Mucosa of descending colon (tissue), 3 donors: Measurements from ENCODE around the gene CBFA2T3. TPM values are rescaled to one million over a fixed set of nuclear protein-coding genes. Genes with fewer than 3 reads are reported as not detected.

Source experiments
- ATAC-seq: fragments of 200-7000 bp; cut with Tn5 transposase; one replicate; pipeline ENCODE4 v1.9.1; 2020; ENCODE audit warnings: mild to moderate bottlenecking, moderate library complexity
- DNase-seq, 3 donors: peaks; one replicate each; pipeline ENCODE4 v3.0.0-alpha.2; 2020
- H3K36me3 ChIP-seq: fragments of 200-600 bp; one replicate; pipeline ENCODE4 v1.8.0; 2021; ENCODE audit warnings: low read depth, mild to moderate bottlenecking
- H3K4me1 ChIP-seq: fragments of 200-600 bp; one replicate; pipeline ENCODE4 v1.8.0; 2021; ENCODE audit warnings: low read depth, mild to moderate bottlenecking
- H3K4me3 ChIP-seq: fragments of 200-600 bp; one replicate; pipeline ENCODE4 v1.8.0; 2021; ENCODE audit warnings: mild to moderate bottlenecking
- H3K9me3 ChIP-seq: fragments of 200-600 bp; one replicate; pipeline ENCODE4 v1.8.0; 2021; ENCODE audit warnings: mild to moderate bottlenecking
- intact Hi-C, 2 donors: fragments of 100-400 bp; cut with DNase I in 1 of 2; cut with micrococcal nuclease in 1 of 2; formaldehyde crosslinking; loops; one replicate each; pipeline versions ENCODE4 v1.11.0 to v1.11.1; 2022; cut with DNase I, micrococcal nuclease
- total RNA-seq, 3 donors: library from RNA; stranded (reverse); fragmentation: NEBNext Ultra II Directional in 2 of 3; extraction: Animal tissue kit (Norgen Biotek cat#: 25700) in 2 of 3; gene quantifications; one replicate each; pipeline versions ENCODE4 v1.2.1 to v1.2.4, GENCODE V29; 2021 to 2023
- TF ChIP-seq, protein P1 (sequence below): fragments of 200-600 bp; IDR thresholded peaks from one replicate; pipeline ENCODE4 v1.8.0; 2022; ENCODE audit warnings: antibody characterized with exemption, mild to moderate bottlenecking
- donor health status: DM: no; HTN: no; CAD: no; lungs with moderate emphysema.
- donor health status: DM: no; HTN: no; CAD: no.
- donor health status: DM: no; HTN: yes; CAD: no.

Gene CBFA2T3
- total RNA-seq, 3 donors from 2014 or later = 6.9 to 12.8 (median 8.4) TPM

DNA sequence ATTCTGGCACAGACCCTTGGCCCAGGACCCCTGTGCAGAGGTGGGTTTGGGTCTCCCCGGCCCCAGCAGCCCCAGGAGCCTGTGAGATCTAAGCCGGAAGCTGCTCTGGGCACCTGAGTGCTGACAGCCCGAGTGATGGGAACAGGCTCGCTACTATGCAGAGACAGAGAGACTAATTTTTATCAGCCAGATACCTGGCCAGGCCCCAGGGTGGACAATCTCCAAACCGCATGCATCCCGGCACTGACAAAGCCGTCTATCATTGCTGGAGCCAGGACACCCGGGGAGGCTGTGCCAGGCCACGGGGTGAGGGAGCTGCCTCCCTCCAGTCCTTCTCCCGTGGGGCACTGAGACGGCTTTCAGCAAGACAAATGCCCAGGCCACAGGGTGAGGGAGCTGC lies 25.0 kb downstream of the CBFA2T3 start:
- TF ChIP-seq, protein P1, sequence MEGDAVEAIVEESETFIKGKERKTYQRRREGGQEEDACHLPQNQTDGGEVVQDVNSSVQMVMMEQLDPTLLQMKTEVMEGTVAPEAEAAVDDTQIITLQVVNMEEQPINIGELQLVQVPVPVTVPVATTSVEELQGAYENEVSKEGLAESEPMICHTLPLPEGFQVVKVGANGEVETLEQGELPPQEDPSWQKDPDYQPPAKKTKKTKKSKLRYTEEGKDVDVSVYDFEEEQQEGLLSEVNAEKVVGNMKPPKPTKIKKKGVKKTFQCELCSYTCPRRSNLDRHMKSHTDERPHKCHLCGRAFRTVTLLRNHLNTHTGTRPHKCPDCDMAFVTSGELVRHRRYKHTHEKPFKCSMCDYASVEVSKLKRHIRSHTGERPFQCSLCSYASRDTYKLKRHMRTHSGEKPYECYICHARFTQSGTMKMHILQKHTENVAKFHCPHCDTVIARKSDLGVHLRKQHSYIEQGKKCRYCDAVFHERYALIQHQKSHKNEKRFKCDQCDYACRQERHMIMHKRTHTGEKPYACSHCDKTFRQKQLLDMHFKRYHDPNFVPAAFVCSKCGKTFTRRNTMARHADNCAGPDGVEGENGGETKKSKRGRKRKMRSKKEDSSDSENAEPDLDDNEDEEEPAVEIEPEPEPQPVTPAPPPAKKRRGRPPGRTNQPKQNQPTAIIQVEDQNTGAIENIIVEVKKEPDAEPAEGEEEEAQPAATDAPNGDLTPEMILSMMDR = no peak
- intact Hi-C loops = no loop called here
- H3K4me3 ChIP-seq = no peak overlapping the region

DNA sequence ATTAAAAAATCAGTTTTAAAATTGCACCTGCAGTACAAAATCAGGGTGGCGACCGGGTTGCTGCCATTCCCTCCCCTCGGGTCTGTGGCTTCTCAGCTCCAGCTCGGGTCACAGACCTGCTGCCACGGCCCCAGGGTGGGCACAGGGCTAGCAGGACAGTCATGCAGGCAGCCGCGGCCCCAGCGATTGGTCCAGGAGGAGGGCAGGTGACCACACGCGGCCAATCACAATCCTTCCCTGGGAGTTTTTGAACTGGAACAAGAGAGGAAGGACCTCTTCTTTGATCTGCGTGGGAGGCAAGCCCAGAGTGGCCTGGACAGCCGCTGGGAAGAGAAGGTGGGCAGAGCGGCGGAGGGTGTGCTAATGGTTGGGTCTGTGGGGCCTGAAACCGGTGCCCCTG lies 25.5 kb downstream of the CBFA2T3 start:
- no peak for ATAC-seq
- H3K4me1 ChIP-seq = no peaks in the 10 kb centered on the region
- no peak for DNase-seq
- no peaks in the 10 kb centered on the region for H3K36me3 ChIP-seq
- H3K9me3 ChIP-seq = no peaks in the 10 kb centered on the region
- TF ChIP-seq, protein P1 = no peak
- no peak overlapping the region for H3K4me3 ChIP-seq
- intact Hi-C loops = no loop called here

More for the DNA sequence above, 25.0 kb downstream of the CBFA2T3 start:
- no peaks in the 10 kb centered on the region for H3K36me3 ChIP-seq
- H3K4me1 ChIP-seq = no peaks in the 10 kb centered on the region
- DNase-seq (no peak), ATAC-seq (no peak)
- H3K9me3 ChIP-seq = no peaks in the 10 kb centered on the region

DNA sequence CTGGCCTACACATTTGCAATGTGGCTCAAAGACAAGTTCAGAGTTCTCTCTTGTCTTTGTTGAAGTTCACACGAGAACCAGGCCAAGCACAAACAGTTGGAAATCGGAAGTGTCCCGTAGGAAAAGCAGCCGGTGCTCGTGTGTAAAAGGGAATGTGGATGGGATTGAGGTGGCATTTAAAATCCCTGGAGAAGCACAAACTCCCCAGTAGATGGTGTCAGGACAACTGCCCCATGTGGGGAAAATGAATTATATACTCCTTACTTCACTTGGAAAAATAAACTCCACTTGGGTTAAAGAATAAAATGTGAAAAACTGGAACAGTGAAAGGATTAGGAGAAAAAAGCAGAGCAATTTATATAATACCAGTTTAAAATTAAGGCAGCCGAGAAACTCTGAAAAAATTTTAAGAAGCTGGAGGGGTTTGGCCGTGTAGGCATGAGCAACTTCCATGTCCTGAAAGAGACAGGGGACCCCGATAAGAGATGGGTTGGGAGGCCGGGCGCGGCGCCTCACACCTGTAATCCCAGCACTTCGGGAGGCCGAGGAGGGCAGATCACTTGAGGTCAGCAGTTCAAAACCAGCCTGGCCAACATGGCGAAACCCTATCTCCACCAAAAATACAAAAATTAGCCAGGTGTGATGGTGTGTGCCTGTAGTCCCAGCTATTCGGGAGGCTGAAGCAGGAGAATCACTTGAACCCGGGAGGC lies 28.1 kb downstream of the CBFA2T3 start:
- no peak for DNase-seq
- no peaks in the 10 kb centered on the region for H3K4me1 ChIP-seq
- no peak overlapping the region for H3K4me3 ChIP-seq
- no peak for ATAC-seq
- no peaks in the 10 kb centered on the region for H3K9me3 ChIP-seq
- TF ChIP-seq, protein P1 = no peak
- intact Hi-C loops = no loop called here
- H3K36me3 ChIP-seq = no peaks in the 10 kb centered on the region

DNA sequence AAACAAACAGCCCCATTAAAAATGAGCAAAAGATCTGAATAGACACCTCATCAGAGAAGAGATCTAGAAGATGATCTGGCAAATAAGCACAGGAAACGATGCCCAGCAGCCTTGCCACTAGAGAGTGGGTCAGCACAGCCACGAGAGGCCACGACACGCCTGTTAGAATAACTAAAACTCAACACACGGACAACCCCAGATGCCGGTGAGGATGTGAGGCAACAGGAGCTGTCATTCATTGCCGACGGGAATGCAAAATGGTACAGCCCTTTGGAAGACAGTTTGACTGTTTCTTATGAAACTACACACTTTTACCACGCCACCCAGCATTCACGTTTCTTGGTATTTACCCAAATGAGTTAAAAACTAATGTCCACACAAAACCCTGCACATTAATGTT lies 31.5 kb downstream of the CBFA2T3 start:
- DNase-seq = no peak
- ATAC-seq = no peak
- H3K4me3 ChIP-seq = no peak overlapping the region
- peaks cover 3% of the 10 kb centered on the region for H3K4me1 ChIP-seq
- TF ChIP-seq, protein P1 = no peak
- no peaks in the 10 kb centered on the region for H3K36me3 ChIP-seq
- no peaks in the 10 kb centered on the region for H3K9me3 ChIP-seq
- intact Hi-C loops = no loop called here

DNA sequence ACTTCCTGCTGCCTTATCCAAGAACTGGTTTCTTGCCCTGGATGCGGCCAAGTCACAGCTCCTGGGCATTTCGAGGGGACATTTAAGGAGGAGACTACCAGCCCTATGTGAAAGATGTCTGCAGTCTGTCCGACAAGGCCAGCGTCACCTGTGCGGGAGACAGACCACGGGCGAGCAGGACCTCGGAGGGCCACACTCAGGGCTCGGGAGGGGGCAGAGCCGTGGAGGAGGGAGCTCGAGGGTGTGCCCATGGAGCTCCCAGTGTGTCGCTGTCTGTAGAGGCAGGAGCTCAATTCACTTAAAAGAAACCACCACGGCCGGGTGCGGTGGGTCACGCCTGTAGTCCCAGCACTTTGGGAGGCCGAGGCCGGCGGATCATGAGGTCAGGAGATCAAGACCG lies 33.3 kb downstream of the CBFA2T3 start:
- H3K36me3 ChIP-seq = no peaks in the 10 kb centered on the region
- TF ChIP-seq, protein P1 = no peak
- peaks cover 9% of the 10 kb centered on the region for H3K4me1 ChIP-seq
- intact Hi-C loops = loop anchor here in 1 of 2 donors (5.0 kb wide), 1 partner anchor 224 kb away; no protein-coding TSS in a partner anchor
- DNase-seq = no peak
- no peak for ATAC-seq
- H3K9me3 ChIP-seq = no peaks in the 10 kb centered on the region
- no peak overlapping the region for H3K4me3 ChIP-seq
